Left ventricle myocardium superior (tissue), 1 donor: Measurements from ENCODE around the gene ARRB1. TPM values are rescaled to one million over a fixed set of nuclear protein-coding genes. Genes with fewer than 3 reads are reported as not detected.
"Not testable (repeated sequence)": the region's sequence is repeated elsewhere in the genome, so short reads cannot be mapped to it uniquely, and the experiment has no call there.

Experiments
- ATAC-seq: fragments of 200-7000 bp; cut with Tn5 transposase; one replicate; pipeline ENCODE4 v1.9.1; 2020; ENCODE audit warnings: mild to moderate bottlenecking, moderate library complexity
- DNase-seq: peaks from one replicate; pipeline ENCODE4 v3.0.0-alpha.2; 2020
- intact Hi-C: fragments of 100-400 bp; cut with micrococcal nuclease; formaldehyde crosslinking; loops from one replicate; pipeline ENCODE4 v1.11.0; 2022
- total RNA-seq: library from RNA; stranded (reverse); fragmentation: NEBNext Ultra II Directional; extraction: Animal tissue kit (Norgen Biotek cat#: 25700); gene quantifications from one replicate; pipeline ENCODE4 v1.2.1, GENCODE V29; 2021
- donor health status: DM: no; HTN: yes; CAD: no; lungs with severe emphysema.

The ARRB1 gene
- total RNA-seq, 1 donor from 2014 or later: 26.5 TPM

DNA sequence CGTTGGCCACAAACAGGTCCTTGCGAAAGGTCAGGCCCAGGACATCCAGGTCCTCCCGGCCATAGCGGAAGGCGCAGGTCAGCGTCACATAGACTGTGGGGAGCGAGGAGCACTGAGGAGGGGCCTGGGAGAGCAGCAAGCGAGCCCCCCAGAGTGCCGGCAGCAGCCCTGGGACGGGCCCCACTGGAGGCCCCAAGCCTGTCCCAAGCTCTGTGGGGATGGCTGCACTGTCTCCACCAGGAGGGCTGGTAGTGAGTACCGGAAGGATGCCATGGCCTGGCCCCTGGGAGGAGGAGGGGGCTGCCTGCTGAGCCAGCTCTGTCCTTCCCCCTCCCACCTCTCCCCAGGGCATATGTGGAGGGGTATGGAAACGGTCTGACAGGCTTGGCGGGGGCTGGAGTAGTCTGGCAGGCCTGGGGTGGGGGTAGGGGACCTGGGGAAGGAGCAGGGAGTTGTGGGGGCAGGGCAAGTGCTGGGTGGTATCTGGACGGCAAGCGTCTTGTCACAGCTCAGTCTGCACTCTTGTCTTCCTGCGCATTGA, 68.0 kb downstream of the ARRB1 start:
- peak; percentile 14 for DNase-seq
- no peak for ATAC-seq
- intact Hi-C loops: loop anchor here (5.0 kb wide), 1 partner anchor 99 kb away; no protein-coding TSS in a partner anchor

DNA sequence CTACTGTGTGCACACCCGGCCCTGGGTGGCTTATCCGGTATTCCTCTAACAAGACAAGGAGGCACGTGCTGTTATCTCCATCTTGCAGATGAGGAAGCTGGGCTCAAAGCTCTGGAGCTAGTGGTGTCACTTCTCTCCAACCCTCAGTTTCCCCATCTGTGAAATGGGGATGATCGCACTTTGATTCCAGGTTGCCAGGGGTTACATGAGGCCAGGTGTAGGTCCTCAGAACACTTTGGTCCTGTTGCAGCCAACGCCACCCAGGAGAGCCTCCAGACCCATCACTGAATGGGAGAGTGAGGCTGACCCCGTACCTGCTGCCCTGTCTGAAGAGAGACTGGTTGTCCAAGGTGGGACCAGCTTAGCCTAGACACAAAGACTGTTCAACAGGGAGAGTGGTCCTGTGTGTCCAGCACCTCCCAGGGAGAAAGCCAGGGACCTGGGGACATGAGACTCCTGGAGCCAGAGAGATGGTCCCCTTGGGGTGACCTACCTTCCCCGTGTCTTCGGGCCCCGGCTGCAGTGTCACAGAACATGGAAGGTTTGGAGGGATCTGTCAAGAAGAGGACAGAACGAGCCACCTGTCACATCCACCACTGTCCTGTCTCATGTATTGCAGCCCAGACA, 69.9 kb downstream of the ARRB1 start:
- ATAC-seq: no peak
- DNase-seq: peak; percentile 5
- intact Hi-C loops: loop anchor here (5.0 kb wide), 1 partner anchor 101 kb away; no protein-coding TSS in a partner anchor

DNA sequence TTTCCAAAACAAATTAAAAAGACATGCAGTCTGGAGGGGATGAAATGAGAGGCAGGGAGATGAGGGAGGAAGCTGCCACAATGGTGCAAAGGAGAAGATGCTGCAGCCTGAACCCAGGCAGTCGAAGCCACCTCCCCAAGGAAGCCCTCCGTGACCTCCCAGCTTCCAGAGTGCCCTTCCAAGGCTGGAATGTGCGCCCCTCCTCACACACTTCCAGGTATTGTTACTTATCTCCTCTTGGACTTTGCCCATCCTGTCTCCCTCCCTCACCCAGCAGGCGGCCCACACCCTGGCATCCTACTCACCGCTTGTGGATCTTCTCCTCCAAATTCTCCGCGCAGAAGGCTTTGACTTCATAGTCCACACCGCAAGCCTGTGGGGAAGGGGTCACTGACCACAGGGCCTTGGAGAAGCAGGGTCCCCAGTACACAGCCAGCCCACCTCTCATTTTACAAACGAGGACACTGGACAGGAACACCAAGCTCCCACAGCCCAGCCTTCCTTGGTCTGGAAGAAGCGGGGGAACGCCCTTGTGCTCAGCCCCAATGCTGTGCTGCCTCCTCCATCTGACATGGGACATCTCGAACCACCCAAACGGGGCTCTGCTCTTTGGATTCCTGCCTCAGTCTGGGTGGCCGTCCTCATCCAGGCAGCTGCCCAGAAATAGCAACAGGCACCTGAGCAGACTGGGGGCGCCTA, 70.5 kb downstream of the ARRB1 start:
- ATAC-seq (peak; percentile 12), DNase-seq (peak; percentile 25)
- intact Hi-C loops: loop anchor here (5.0 kb wide), 1 partner anchor 101 kb away; no protein-coding TSS in a partner anchor

DNA sequence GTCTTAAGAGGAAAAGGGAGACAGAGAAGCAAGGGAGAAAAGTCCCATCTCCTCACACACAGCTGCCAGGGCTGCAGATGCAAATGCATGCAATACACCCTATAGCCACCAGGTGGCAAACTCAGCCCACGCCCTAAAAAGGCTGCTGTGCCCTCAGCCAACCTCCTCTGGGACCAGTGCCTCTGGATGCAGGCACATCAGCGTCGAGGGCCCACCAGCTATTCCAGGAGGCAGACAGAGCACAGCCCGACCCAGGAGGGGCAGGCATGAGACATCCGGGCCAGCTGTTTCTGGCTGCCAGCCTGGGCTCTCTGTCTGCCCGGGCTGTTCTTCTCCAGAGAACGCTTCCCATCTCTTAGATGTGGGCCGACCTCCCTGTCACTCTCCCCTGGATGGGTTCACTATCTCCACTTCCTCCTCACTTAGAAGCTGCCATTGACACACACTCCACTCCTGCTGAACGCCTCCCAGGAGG, 71.2 kb downstream of the ARRB1 start:
- DNase-seq (peak; percentile 83), ATAC-seq (peak; percentile 87)
- intact Hi-C loops: loop anchor here (5.0 kb wide), 1 partner anchor 102 kb away; no protein-coding TSS in a partner anchor

DNA sequence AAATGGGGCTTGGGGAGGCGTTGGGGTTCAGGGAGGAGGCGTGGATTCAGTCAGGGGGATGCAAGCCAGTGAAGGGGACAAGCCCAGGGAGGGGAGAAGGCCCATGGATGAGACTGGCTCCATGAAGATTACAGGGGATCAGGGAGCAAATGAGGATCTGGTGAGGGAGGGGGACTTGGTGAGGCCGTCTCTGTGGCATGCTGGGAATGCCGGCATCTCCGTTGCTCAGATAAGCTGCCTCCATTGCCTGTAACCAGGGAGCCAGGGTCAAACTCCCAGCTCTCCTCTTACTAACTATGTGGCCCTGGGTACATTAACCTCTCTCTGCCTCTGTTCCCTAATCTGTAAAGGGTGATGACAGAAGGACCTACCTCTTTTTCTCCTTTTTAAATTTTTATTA, 72.2 kb downstream of the ARRB1 start:
- intact Hi-C loops: no loop called here
- no peak for ATAC-seq
- peak; percentile 16 for DNase-seq

DNA sequence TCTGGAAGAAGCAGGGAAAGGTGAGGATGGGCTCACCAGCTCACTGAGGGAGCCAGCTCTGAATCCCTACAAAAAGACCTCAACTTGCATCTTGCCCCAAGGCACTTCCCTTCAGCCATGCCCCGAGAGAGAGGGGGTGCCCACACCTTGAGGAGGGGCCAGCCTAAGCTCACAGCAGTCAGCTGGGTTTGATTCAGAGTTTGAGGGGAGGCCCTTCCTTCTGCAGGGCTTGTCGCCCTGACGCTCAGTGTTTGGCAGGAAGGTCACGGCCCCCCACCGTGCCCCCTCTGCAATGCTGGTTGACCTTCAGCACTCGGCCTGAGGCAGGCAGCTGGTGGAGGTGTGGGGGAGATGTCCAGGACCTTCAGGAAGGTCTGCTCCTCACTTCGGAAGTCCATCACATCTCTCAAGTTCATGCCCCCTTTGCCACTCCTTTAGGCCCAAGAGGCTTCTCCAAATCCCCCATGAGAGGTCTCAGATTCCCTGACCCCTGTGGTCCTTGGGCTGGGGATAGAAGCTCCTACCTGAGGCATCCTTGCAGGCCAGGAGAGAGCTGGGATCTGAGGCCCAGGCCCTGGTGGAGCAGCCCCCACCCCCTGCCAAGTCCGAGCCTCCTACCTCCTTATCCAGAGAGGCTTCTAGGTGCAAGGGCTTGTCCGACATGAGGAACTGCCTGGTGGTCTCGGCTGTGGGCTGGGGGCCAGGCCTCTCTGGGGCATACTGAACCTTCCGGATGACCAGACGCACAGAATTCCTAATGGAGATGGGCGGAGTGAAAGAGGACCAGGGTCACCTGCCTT, 73.3 kb downstream of the ARRB1 start:
- intact Hi-C loops: no loop called here
- DNase-seq (peak; percentile 23), ATAC-seq (no peak)

DNA sequence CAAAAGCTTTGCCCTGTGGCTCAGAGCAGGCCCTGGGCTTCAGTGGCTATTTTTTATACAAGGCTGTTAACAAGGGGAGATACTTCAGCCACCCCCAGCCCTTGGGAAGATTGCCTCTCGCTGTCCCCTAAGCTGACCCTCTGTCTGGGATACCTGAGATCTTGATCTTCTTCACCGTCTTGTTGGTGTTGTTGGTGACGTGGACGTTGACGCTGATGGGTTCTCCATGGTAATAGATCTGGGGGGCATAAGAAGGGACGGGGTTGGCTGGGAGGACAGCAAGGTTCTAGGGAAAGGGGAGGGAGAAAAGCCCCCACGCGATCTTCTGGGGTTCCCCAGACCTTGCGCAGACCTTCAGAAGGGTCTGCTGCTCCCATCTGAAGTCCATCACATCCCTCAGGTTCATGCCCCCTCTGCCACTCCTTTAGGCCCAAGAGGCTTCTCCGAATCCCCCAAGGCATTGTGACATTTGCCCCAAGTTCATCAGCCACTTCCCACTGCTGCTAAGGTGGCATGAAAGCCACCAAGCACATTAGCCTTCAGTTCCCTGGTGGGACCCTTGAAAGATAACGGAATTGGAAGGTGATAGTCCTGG, 74.2 kb downstream of the ARRB1 start:
- intact Hi-C loops: no loop called here
- DNase-seq (peak; percentile 1), ATAC-seq (no peak)

DNA sequence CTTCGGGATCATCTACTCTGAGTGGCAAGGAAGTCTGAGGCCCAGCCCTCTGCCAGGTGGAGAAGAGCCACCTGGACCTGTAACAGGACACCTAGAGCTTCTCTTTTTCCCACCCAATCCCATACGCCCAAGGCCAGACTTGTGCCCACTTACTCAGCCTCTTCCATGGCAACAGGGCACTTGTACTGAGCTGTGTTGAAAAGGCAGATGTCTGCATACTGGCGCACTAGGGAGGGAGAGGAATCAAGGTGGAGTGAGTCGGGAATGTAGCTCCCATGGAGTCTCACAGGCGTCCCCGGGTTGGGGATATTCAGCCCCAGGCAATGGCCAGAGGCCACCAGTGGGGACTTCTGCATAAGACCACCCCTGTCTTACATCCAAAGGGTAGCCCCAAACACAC, 74.8 kb downstream of the ARRB1 start:
- no peak for ATAC-seq
- no peak for DNase-seq
- intact Hi-C loops: no loop called here

DNA sequence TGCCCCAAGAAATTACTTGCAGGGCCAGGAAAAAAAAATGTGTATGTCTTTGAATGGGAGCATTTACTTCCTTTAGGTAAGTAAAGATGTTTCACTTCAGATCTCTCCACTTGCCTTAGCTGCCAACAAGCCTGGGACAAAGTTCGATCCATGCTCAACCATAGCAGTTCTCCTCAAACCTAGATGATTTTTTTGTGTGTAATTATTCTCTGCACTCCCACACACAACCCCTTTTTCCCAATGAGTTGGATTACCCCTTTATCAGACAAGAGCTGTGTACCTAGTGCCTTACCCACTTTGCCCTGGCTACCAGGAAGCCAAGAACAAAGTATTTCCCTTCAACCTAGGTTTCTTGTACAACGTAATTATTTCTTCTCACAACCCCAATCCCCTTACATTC, 75.3 kb downstream of the ARRB1 start:
- intact Hi-C loops: no loop called here
- DNase-seq (no peak), ATAC-seq (no peak)

DNA sequence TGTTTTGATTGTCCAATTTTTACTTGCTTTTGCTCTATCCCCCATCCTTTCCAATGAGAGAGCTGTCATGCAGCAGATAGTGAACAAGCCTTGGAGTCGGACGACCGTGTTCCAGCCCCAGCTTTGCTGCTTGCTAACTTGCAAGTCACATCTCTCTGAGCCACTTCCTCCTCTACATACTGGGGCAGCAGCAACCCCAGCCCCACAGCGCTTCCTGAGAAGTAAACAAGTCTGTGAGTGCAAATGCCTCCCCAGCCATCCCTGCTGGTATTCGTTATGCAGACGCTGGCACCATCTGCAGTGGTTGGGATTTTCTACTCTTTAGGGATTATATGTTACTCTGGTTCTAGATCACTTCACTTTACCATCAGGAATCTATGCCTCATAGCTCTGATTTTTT, 75.9 kb downstream of the ARRB1 start:
- DNase-seq: peak; percentile 63
- peak; percentile 7 for ATAC-seq
- intact Hi-C loops: no loop called here

DNA sequence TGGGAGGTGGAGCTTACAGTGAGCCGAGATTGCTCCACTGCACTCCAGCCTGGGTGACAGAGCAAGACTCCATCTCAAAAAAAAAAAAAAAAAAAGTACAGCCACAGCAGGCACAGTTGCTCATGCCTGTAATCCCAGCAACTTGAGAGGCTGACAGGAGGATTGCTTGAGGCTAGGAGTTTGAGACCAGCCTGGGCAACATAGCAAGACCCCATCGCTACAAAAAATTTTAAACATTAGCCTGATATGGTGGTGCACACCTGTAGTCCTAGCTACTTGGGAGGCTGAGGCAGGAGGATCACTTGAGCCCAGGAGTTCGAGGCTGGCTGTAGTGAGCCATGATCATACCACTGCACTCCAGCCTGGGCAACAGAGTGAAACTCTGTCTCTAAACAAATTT, 76.7 kb downstream of the ARRB1 start:
- DNase-seq, intact Hi-C loops, ATAC-seq: not testable (repeated sequence)

DNA sequence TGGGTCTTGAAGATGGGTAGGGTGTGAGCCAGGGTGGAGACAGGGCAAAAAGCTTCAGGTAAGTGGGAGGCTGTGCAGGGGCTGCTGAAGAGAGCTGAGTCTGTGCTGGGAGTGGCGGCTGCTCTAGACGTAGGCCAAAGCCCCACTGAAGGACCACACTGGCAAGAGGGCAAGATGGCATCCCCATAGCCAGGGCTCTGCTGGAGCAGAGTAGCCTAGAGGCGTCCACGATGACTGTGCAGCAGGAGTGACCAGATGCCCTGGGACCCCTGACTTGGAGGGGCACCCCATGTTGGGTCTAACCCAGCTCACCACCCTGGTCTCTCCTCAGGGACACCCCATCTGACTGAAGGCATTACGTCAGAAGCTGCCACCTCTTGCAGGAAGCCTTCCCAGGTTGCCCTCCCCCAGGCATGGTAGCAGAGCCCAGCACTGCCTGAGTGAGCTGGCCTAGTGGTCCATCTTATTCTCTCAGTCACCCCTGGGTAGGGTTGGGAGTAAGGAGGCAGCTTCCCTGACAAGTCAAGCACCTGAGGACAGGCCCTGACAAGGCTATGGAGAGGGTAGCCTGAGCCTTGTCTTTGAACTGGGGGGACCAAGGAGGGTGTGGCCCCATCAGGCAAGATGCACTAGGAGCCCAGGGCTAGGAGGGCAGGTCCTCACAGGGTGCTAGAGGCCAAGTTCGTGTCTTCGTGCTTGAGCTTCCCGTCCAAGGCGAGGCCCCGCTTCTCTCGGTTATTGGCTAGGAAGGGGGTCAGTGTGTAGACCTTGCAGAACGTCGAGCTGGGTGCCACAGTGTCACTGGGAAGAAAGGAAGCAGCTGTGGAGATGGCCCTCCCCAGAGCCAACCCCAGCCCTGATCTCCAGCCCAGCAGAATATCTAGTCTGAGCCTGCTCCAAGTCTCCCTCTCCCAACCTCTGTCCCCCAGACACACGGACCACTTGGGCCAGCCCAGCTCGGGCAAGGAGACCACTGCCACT, 77.8 kb downstream of the ARRB1 start:
- ATAC-seq (no peak), DNase-seq (no peak)
- intact Hi-C loops: no loop called here

DNA sequence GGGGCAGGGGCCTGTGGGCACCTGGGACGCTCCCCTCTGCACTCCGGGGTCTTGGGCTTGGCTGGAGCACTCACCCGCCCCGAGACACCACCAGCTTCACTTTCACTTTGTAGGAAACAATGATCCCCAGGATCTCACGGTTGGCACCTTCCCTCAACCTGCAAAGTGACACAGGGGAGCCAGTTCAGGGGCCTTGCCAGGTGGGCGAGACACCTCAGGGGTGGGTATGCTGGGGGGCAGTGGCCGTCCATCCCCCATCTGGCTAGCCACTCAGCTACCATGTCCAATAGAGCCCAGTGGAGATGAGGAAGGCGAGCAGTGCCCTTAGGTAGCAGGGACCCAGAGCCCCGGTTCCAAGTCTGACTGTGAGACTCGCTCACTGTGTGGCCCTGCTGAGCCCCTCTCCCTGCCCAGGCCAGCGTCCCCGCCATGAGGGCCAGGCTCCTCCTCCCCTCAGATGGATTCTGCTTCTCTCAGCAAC, 78.6 kb downstream of the ARRB1 start:
- ATAC-seq: no peak
- no peak for DNase-seq
- intact Hi-C loops: no loop called here

DNA sequence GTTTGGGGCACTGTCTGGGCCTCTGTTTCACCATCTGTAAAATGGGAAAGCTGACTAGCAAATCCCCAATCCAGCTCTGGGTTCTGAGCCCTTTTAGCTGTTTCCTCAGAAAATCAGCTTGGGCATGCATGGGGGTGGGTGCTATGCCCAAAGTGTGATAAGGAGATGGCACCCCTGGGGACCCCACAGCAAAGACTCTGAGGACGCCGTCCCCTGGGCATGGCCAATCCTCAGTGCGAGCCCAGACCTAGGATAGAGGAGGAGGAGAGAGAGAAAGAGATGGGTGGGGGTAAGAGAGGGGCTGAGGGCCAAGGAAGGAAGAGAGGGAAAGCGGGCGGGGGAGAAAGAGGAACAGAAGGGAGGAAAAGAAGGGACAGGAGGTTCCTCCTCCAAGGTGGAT, 79.1 kb downstream of the ARRB1 start:
- ATAC-seq (no peak), DNase-seq (no peak)
- intact Hi-C loops: no loop called here

DNA sequence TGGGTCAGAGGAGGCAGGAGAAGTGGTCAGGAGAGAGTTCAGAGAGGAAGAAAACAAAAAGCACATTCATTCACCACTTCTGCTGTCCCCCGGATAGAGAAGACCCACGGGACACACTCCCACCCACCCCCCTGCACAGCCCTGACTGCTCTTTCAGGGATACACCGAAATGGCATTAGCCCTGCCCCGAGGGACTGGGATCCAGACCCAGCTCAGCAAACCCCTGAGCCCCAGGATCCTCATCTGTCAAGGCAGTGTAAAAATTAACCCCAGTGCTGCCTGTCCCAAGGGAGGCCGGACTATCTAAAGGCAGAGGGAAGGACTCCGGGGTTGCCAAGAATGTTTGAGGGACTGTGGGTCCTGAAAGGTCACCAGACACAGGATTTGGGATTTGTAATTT, 79.7 kb downstream of the ARRB1 start:
- no peak for ATAC-seq
- DNase-seq: no peak
- intact Hi-C loops: no loop called here

DNA sequence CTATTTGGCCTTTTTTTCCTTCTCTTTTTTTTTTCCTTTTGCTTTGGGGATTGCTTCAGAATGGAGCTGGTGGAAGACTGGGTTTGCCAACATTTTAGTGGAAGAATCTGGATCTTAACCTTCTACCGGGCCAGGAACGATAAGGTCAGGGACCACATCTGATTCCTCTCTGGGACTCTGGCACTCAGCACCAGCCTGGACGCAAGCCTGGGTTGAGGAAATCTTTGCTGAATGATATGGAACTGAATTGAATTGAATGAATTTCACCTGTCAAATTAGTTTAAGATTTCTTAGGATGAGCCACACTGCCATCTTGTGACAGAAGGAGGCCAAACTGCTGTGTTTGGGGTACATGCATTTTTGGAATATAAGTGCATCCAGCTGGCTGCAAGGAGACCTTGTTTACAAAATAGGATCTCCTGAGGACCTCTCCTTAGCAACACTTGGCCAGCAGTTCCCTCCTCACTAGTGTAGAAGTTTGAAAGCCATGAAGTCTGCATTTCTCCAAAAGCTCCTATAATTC, 80.5 kb downstream of the ARRB1 start:
- intact Hi-C loops: no loop called here
- DNase-seq (no peak), ATAC-seq (no peak)

DNA sequence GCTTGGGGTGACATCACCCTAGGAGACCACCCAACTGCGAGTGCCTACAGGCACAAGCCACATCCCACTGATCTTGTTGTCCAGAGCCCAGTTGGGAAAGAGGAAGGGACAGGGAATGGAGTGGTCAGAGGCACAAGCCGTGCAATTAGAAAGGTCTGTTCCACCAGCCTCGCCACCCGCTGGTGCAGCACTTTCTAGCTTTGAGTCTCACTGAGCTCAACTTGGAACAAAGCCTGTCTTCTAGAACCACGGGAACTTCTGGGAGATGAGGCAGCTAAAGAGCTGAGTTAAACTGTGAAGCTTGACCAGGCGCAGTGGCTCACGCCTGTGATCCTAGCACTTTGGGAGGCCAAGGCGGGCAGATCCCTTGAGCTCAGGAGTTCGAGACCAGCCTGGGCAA, 81.6 kb downstream of the ARRB1 start:
- DNase-seq (no peak), ATAC-seq (no peak)
- intact Hi-C loops: no loop called here

DNA sequence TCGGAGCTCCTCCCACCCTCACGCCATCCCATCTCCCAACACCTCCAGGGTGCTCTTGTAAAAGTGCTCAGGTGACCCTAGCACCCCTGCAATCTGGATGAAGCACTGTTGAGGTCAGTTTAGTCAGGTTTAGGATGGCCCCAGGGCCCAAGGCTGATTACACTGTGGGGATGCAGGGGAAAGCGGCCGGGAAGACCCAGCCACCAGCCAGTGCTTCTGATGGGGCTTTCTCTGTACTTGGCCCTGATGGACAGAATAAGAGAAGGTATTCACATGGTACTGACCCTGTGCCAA, 82.1 kb downstream of the ARRB1 start:
- ATAC-seq: no peak
- no peak for DNase-seq
- intact Hi-C loops: no loop called here
